Hematopoietic multipotent progenitor cell treated with erythropoietin and hydrocortisone succinate and interleukin-3 and kit ligand, for 15 days (in vitro differentiated cells): ENCODE data around the gene SGCA.
A peak's percentile ranks its signal among the peaks of the same experiment; 100 is the strongest.

Experiments
- DNase-seq: peaks from one replicate; pipeline ENCODE4 v3.0.0-alpha.2; 2015; ENCODE audit warnings: low spot score

Gene SGCA

DNA sequence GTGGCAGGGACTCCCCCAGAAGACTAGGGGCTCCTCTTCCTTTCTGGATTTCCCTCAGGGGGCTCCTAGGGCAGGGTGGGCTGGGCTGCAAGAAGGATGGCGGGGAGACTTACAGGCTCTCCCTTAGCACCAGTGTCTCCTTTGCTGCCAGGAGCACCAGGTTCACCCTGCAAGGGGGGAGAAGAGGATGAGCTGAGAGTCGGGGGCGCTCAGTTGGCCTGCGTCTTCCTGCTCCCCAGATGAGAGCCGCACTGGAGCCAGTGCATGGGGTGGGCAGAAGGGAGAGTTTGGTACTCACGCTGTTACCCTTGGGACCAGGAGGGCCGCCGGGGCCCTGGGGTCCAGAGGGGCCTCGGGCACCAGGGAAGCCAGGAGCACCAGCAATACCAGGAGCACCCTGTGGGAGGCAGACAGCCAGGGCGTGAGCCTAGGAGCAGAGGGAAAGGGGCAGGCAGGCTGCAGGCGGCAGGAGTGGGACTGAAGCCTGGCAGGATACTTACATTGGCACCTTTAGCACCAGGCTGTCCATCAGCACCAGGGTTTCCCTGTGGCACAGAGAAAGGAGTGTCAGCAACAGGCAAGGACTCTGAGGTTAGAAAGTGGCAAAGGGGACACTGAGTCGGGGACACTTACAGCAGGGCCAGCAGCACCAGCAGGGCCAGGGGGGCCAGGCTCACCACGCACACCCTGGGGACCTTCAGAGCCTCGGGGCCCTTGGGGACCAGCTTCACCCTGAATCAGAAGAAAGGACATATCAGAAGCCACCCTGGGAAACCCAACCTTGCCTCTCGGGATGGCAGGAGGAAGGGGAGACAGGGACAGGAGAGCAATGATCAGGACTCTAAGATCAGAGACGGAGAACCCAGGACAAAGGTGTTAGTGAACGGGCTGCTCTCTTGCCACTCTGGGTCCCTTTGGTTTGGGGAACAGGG lies 29.4 kb downstream of the SGCA start:
- no peak for DNase-seq

GRCh38 chr17:50196036-50196435 lies 30.2 kb downstream of the SGCA start:
- DNase-seq: no peak

DNA sequence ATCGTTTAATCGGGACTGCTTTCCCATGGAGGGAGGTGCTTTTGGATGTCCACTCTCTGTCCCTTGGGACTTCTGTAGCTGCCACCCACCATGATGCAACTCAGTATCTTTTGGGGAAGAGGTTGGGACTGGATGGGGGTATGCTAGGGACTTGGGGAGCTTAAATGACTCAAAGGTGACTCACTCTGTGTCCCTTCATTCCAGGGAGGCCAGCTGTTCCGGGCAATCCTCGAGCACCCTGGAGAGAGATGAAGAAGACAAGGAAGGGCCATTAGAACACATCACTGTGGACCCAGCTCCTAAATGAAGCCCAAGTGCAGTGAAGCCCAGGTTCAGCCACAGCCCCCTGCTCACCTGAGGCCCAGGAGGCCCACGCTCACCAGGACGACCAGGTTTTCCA lies 31.0 kb downstream of the SGCA start:
- DNase-seq: no peak

- DNase-seq: peak; percentile 15
Observed at GRCh38 chr17:50198026-50198669, 32.3 kb downstream of the SGCA start.

DNA sequence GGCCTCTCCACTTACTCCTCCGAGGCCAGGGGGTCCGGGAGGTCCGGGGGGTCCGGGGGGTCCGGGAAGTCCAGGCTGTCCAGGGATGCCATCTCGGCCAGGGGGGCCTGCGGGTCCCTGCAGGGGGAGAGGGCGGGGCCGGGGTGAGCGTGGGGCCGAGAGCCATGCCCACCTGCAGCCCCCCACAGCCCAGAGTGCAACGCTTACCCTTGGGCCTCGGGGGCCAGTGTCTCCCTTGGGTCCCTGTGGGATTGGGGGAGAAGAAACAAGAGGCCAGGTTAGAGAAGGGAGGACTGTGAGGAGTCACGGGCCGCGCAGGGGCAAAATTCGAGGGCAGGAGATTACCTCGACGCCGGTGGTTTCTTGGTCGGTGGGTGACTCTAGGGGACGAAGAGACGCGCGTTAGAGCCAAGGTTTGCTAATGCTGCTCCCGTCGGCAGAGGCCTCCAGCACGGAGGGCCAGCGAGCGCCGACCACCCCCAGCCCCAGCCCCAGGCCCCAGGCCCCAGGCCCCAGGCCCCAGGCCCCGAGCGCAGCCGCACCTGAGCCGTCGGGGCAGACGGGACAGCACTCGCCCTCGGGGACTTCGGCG lies 33.5 kb downstream of the SGCA start:
- no peak for DNase-seq

- no peak for DNase-seq
Observed at GRCh38 chr17:50199803-50200456, 34.1 kb downstream of the SGCA start.

DNA sequence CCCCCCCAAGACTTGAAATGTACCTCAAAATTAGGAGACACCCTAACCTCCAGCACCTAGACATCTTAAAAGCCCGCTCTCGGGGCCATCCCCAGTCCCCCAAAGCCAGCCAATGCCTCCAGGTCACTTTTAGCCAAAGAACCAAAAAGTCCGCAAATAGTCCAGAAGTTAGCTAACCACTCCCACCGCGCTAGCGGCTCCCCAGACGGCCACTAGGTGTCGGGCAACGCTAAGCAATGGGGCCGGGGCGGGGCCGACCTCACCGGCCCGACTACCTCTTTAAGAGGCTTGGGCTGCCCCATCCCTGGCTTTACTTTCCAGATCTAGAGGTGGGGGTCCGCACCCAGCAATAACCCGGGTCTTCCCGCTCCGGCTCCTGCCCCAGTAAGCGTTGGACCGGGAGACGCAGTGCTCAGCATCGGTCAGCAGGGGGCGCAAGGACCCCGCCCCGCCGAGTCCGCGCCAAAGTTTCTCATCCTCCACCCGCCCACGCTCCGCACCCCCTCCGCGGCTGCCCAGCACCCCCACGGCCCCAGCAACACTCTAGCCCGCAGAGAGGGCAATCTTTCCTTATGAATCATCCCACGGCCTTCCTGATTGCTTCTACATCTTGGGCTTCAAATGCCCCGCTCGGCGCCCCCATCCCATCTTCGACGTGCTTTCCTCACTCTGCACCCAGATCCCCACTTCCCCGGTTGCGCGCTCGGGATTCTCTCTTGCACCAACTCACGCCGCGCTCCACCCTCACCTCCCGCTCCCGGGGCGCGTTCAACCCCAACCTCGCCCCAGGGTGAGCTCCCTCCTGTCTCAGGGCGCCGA lies 34.9 kb downstream of the SGCA start:
- DNase-seq: peak; percentile 80

DNA sequence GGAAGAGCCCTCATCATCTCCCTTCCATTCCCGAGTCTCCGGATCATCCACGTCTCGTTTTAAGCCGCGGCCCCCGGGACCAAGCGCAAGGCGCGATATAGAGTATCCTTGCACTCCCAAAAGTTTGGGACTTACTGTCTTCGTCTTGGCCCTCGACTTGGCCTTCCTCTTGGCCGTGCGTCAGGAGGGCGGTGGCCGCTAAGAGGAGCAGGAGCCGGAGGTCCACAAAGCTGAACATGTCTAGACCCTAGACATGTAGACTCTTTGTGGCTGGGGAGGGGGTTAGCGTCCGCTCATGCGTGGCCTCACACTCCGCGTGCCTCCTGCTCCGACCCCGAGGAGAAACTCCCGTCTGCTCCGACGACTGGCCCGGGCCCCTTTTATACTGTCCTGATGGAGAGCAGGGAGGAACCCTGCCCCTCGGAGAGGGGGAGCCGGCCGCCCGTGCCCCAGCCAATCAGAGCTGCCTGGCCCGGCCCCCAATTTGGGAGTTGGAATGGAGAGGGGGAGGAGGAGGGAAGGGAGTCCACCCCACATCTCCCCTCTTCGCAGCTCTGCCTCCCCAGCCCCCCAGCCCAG lies 35.6 kb downstream of the SGCA start, which contains the start of gene COL1A1:
TSS of gene COL1A1 (minus strand) at position 356 of the 579 bp plus-strand sequence. CDS start at position 238, 118 bp downstream.
- no peak for DNase-seq

DNA sequence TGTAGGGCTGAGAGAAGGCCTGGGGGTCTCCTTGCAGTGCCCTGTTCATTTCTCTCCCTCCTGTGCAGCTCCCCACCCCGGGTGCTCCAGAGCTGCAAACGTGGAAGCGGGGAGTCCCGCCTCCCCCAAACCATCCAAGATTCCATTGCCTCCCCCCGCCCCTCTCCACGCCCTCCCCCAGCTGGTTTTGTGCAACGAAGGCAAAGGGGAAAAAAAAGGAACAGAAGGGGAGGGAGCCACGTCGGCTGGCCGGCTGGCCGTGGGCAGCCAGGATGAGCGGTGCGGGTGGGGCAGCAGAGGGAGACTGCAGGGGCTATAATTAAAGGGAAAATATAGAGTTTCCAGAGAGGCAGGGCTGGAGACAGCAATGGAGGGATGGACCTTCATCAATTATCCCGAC lies 37.3 kb downstream of the SGCA start:
- DNase-seq: no peak

GRCh38 chr17:50203604-50204345 lies 38.0 kb downstream of the SGCA start:
- no peak for DNase-seq

- DNase-seq: no peak
Observed at GRCh38 chr17:50204431-50204830, 38.6 kb downstream of the SGCA start.

GRCh38 chr17:50205111-50205962 lies 39.5 kb downstream of the SGCA start:
- DNase-seq: no peak

GRCh38 chr17:50205963-50206505 lies 40.2 kb downstream of the SGCA start:
- DNase-seq: no peak

- no peak for DNase-seq
Observed at GRCh38 chr17:50206604-50207293, 40.9 kb downstream of the SGCA start.

DNA sequence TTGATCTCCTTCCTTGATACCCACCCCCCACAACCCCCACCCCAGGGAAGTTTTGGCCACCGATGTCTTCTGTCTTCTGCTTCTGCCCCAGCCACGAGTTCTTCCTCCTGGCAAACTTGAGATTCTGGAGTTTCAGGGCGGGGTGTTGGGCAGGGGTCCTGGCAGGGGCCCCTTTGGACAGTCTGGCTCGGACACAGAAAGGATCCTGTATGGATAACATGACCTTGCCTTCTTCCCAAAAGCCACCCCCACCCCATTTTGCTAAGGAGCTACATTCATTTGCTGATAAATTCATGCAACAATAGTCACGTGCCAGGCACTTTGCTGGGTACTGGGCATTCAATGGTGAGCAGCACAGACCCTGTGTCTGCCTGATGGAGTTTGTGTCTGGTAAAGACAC lies 41.5 kb downstream of the SGCA start:
- DNase-seq: no peak

GRCh38 chr17:50207792-50208567 lies 42.2 kb downstream of the SGCA start:
- no peak for DNase-seq

GRCh38 chr17:50208611-50209061 lies 42.8 kb downstream of the SGCA start:
- no peak for DNase-seq

DNA sequence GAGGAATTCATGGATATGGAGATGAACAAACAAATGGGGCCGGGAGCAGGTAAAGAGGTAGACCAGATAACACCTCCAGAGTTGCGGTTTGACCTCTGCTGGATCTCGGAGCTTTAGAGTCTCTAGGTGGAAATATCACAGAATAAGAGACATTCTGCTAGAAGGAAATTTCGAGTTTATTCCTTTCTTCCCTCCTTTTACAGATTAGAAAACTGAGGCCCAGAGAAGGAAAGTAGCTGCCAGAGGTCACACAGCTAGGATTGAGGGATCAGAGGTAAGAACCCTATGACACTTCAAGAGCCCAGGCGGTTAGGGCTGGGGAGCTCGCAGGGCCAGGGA lies 43.3 kb downstream of the SGCA start:
- DNase-seq: no peak
